K562 (cell line): ENCODE results near the gene TAOK2. TPM values are rescaled to one million over a fixed set of nuclear protein-coding genes. Genes with fewer than 3 reads are reported as not detected.

ENCODE experiments used
- CBFB ChIP-seq: sonication (generic); formaldehyde crosslinking; IDR thresholded peaks from 2 replicates; pipeline ENCODE4 v1.4.0; 2020; ENCODE audit warnings: mild to moderate bottlenecking, missing genetic modification reagents
- DDX20 ChIP-seq: fragments of 450-650 bp; IDR thresholded peaks from 2 replicates; pipeline ENCODE4 v1.6.1; 2016; ENCODE audit warnings: missing genetic modification characterization, low read depth, mild to moderate bottlenecking, missing compliant biosample characterization, moderate library complexity
- JUN ChIP-seq, 2 experiments: sonication (generic) in 1 of 2; formaldehyde crosslinking in 1 of 2; IDR thresholded peaks; 2 replicates each; pipeline versions ENCODE4 v1.6.1 to v1.8.0; 2012 to 2022; ENCODE audit warnings: borderline replicate concordance in 2 of 2, mild to moderate bottlenecking in 2 of 2, improper control_type of control experiment in 1 of 2, low read depth in 1 of 2, low read length in 1 of 2, missing genetic modification reagents in 1 of 2
- NCOA2 ChIP-seq, 2 experiments: fragments of 450-650 bp; IDR thresholded peaks; 2 replicates each; pipeline ENCODE4 v1.6.1; 2018; ENCODE audit warnings: mild to moderate bottlenecking in 2 of 2, moderate library complexity in 1 of 2; ENCODE audit not compliant: partially characterized antibody in 2 of 2
- NRF1 ChIP-seq, 2 experiments: fragments of 450-650 bp; IDR thresholded peaks in 1 of 2; conservative IDR thresholded peaks in 1 of 2; 2 replicates each; pipeline ENCODE4 v1.6.1; 2014; ENCODE audit warnings: mild to moderate bottlenecking in 2 of 2
- SETDB1 ChIP-seq: IDR thresholded peaks from one replicate; pipeline ENCODE4 v1.6.1; 2012; ENCODE audit warnings: low read length, control low read depth, inconsistent platforms
- SIN3A ChIP-seq, 2 experiments: fragments of 150-350 bp in 1 of 2; IDR thresholded peaks; 2 replicates each; pipeline ENCODE4 v1.6.1; 2011 to 2016; ENCODE audit warnings: borderline replicate concordance in 2 of 2, low read depth in 2 of 2, low read length in 2 of 2, mild to moderate bottlenecking in 2 of 2, moderate library complexity in 2 of 2; ENCODE audit not compliant: control insufficient read depth in 1 of 2
- SMAD4 ChIP-seq: fragments of 250-450 bp; sonication (Bioruptor Pico); conservative IDR thresholded peaks from 2 replicates; pipeline ENCODE4 v1.8.0; 2021; ENCODE audit warnings: inconsistent platforms, mild to moderate bottlenecking, moderate library complexity
- SPI1 ChIP-seq: IDR thresholded peaks from 2 replicates; pipeline ENCODE4 v1.6.1; 2011; ENCODE audit warnings: low read depth, low read length, control low read depth, borderline replicate concordance
- ZNF699 ChIP-seq: fragments of 250-450 bp; sonication (Bioruptor Pico); IDR thresholded peaks from 2 replicates; pipeline ENCODE4 v1.8.0; 2021; ENCODE audit warnings: mild to moderate bottlenecking, moderate library complexity; ENCODE audit not compliant: insufficient replicate concordance
- polyA plus RNA-seq, 8 experiments: library from polyadenylated mRNA; depleted of rRNA in 4 of 8; stranded (reverse) in 5 of 8; unstranded in 3 of 8; fragments of >200 nt; fragmentation: Nextera tagmentation in 2 of 8; fragmentation: Illumina TruSeq in 1 of 8; extraction: Ambion mirVana in 2 of 8; extraction: Trizol in 1 of 8; gene quantifications; 2 replicates each; pipeline versions ENCODE4 v1.2.1 to v1.2.3, GENCODE V29; 2011 to 2014; ENCODE audit warnings: inconsistent platforms in 1 of 8, missing spikeins in 1 of 8
- total RNA-seq, 7 experiments: library from RNA; depleted of rRNA in 6 of 7; stranded (reverse); fragments of >200 nt in 6 of 7; fragmentation: Illumina TruSeq in 2 of 7; extraction: Trizol in 2 of 7; gene quantifications; 2 replicates each; pipeline versions ENCODE4 v1.2.1 to v1.2.3, GENCODE V29; 2011 to 2021; ENCODE audit warnings: low replicate concordance in 1 of 7
- TF ChIP-seq, protein P1 (sequence below): fragments of 450-650 bp; IDR thresholded peaks from 2 replicates; pipeline ENCODE4 v1.6.1; 2018; ENCODE audit not compliant: partially characterized antibody
- TF ChIP-seq, protein P2 (sequence below): sonication (generic); formaldehyde crosslinking; IDR thresholded peaks from 2 replicates; pipeline ENCODE4 v1.8.1; 2023; ENCODE audit warnings: mild to moderate bottlenecking, missing genetic modification reagents

Gene TAOK2
- total and polyA plus RNA-seq, 9 of the 15 experiments (the other 6 are each of a cell fraction or from before 2014, with no cell fraction given), result 0.10 to 41.8 (median 13.7) TPM

DNA sequence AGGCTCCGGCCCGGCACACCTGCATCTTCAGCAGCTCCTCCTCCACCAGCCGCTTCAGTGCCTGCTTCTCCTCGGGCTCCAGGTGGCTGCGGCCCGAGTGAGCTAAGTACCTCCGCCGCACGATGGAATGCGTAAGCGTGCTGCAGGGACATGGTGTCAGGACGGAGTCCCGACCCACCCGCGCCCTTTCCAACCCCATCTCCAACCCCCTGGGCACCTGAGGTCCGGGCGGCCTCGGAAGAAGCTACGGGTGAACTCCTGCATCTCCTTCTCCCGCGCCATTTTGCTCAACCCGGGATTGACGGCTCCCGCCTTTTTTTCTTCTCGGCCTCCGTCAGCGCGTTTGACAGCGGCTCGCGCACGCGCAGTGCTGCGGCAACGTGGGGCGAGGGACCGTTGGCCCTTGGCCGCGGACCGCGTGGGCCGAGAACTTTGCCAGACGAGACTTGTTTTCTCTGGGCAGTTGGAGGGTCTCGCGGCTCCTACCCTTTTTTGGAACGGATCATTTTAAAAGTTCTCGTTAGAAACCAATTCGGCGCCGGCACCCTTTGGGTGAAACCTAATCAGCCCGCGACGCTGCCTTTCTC is 21.7 kb downstream of the TAOK2 start, which contains the start of gene HIRIP3 (continued):
- TF ChIP-seq SMAD4 (0 out of 2 replicates have a peak, but pooled peaks have one; percentile 38), SIN3A (IDR thresholded peaks at IDR 0.05; ENCODE audit: borderline replicate concordance in 2 of 2, control insufficient read depth in 1 of 2, low read depth in 2 of 2, low read length in 2 of 2) (peak; percentile 36 to 66; a peak in 2 of 4 replicates), SETDB1 (no peak), ZNF699 (no peak), DDX20 (tag) (no peak), JUN (IDR thresholded peaks at IDR 0.05; ENCODE audit: borderline replicate concordance, low read depth, low read length) (no peak), JUN (CRISPR knock-in tag; IDR thresholded peaks at IDR 0.05; ENCODE audit: borderline replicate concordance) (0 out of 2 replicates have a peak, but pooled peaks have one; percentile 42), SPI1 (no peak), CBFB (CRISPR knock-in tag) (no peak), NRF1 (conservative IDR thresholded peaks at IDR 0.05 in 1 of 2, IDR thresholded peaks at IDR 0.05 in 1 of 2) (peak; percentile 97 to 98), NCOA2 (IDR thresholded peaks at IDR 0.05; ENCODE audit: partially characterized antibody in 2 of 2) (no peak)
- TF ChIP-seq, protein P1, sequence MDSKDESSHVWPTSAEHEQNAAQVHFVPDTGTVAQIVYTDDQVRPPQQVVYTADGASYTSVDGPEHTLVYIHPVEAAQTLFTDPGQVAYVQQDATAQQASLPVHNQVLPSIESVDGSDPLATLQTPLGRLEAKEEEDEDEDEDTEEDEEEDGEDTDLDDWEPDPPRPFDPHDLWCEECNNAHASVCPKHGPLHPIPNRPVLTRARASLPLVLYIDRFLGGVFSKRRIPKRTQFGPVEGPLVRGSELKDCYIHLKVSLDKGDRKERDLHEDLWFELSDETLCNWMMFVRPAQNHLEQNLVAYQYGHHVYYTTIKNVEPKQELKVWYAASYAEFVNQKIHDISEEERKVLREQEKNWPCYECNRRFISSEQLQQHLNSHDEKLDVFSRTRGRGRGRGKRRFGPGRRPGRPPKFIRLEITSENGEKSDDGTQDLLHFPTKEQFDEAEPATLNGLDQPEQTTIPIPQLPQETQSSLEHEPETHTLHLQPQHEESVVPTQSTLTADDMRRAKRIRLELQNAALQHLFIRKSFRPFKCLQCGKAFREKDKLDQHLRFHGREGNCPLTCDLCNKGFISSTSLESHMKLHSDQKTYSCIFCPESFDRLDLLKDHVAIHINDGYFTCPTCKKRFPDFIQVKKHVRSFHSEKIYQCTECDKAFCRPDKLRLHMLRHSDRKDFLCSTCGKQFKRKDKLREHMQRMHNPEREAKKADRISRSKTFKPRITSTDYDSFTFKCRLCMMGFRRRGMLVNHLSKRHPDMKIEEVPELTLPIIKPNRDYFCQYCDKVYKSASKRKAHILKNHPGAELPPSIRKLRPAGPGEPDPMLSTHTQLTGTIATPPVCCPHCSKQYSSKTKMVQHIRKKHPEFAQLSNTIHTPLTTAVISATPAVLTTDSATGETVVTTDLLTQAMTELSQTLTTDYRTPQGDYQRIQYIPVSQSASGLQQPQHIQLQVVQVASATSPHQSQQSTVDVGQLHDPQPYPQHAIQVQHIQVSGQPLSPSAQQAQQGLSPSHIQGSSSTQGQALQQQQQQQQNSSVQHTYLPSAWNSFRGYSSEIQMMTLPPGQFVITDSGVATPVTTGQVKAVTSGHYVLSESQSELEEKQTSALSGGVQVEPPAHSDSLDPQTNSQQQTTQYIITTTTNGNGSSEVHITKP, result no peak
- TF ChIP-seq, protein P2, sequence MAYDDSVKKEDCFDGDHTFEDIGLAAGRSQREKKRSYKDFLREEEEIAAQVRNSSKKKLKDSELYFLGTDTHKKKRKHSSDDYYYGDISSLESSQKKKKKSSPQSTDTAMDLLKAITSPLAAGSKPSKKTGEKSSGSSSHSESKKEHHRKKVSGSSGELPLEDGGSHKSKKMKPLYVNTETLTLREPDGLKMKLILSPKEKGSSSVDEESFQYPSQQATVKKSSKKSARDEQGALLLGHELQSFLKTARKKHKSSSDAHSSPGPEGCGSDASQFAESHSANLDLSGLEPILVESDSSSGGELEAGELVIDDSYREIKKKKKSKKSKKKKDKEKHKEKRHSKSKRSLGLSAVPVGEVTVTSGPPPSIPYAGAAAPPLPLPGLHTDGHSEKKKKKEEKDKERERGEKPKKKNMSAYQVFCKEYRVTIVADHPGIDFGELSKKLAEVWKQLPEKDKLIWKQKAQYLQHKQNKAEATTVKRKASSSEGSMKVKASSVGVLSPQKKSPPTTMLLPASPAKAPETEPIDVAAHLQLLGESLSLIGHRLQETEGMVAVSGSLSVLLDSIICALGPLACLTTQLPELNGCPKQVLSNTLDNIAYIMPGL, result no peak
